Measurements from ENCODE around the gene AICDA.
"Not testable (repeated sequence)": the region's sequence is repeated elsewhere in the genome, so short reads cannot be mapped to it uniquely, and the experiment has no call there.

Gene AICDA

DNA sequence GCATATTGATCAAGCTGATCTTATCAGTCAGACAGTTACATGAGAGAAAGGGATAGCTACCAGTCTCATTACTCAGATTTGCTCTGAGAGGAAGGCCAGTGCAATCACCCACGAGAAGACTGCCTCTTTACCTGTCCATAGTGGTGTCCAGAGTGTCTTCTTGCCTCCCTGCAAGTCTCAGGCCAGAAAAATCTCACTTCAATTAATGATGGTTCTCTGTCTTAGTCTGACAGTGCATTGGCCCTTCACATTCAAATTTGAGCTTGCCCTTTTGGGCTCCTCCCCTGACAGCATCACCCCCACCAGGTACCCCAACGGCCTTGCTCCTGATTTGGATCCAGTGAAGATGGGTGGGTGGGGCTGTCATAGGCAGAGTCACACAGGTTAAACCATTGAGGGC lies at the start of gene AICDA:
TSS of gene AICDA (minus strand) at position 231 of the 400 bp plus-strand sequence. CDS start at position 139, 92 bp downstream.
- TF ChIP-seq POLR2A (IDR thresholded peaks at IDR 0.05; ENCODE audit: low read length), result no peak
- DNase-seq, result no peak

GRCh38 chr12:8661751-8662150 lies 49.1 kb upstream of the AICDA start:
- DNase-seq, result no peak
- TF ChIP-seq POLR2A (IDR thresholded peaks at IDR 0.05; ENCODE audit: low read length) (no peak), GATA1 (IDR thresholded peaks at IDR 0.05; ENCODE audit: low read depth, low read length) (no peak)

- DNase-seq, result no peak
- no peak for TF ChIP-seq POLR2A (IDR thresholded peaks at IDR 0.05; ENCODE audit: low read length)
- no peak for TF ChIP-seq GATA1 (IDR thresholded peaks at IDR 0.05; ENCODE audit: low read depth, low read length)
These were observed 48.4 kb upstream of the AICDA start for GRCh38 chr12:8661016-8661415.

DNA sequence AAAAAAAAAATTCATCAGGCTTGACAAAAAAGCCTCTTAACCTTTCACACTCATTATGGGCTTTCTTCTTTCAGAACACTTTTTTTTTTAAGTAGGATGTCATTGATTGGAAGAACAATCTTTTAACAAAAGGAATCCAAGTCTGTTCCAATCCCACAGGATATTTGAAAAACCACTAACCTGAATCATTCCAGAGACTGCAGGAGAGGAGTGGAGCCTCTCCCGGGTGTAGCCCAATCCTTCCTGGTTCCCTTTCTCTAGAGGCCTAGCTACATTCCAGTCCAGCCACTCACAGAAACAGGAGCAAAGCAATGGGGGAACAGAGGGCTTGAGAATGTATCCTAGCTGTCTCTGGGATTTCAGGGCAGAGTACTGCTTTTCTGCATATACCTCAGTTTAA lies 45.7 kb upstream of the AICDA start:
- no peak for TF ChIP-seq GATA1 (IDR thresholded peaks at IDR 0.05; ENCODE audit: low read depth, low read length)
- no peak for TF ChIP-seq POLR2A (IDR thresholded peaks at IDR 0.05; ENCODE audit: low read length)
- DNase-seq, result no peak

DNA sequence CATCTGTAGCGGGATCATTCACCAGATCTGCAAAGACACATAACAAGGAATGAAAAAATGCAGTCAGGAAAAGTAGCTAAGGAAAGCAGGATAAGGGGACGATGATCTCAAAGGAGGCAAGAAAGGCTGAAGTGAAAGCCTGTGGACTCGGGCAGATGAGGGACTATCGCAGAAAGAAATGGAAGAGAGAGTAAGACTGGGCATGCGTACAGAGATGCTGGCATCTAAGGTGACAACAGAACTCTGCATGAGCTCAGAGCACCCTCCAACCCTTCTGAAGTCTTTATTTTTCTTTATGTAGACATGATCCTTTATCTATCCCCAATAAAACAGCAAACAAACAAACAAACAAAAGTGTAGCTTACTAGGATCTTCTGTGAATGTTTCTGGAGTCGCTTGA lies 42.8 kb upstream of the AICDA start:
- DNase-seq, result no peak
- no peak for TF ChIP-seq POLR2A (IDR thresholded peaks at IDR 0.05; ENCODE audit: low read length)
- no peak for TF ChIP-seq GATA1 (IDR thresholded peaks at IDR 0.05; ENCODE audit: low read depth, low read length)

- TF ChIP-seq GATA1 (IDR thresholded peaks at IDR 0.05; ENCODE audit: low read depth, low read length), result no peak
- no peak for TF ChIP-seq POLR2A (IDR thresholded peaks at IDR 0.05; ENCODE audit: low read length)
These were observed 36.0 kb upstream of the AICDA start for GRCh38 chr12:8648576-8649205.

DNA sequence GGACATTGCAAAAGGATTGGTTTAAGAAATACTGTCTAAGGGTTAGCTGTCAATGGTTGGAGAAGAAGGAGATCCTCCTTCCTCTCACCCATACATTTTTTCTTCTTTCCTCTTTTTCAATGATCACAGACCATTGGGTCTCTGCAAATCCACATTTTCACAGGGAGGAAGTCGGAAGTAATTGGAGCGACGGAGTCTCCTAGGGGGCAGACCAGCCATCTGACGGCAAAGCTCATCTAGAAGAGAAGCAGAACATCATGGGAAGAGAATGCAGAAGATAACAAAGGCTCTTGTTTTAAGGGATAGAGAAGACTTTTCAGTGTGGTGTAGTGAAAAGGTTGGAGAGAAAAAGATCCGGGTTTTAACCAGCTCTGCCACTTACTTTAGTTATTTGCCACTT lies 35.3 kb upstream of the AICDA start:
- DNase-seq, result no peak
- no peak for TF ChIP-seq POLR2A (IDR thresholded peaks at IDR 0.05; ENCODE audit: low read length)
- TF ChIP-seq GATA1 (IDR thresholded peaks at IDR 0.05; ENCODE audit: low read depth, low read length), result no peak

More at GRCh38 chr12:8648576-8649205, 36.0 kb upstream of the AICDA start:
- no peak for DNase-seq

GRCh38 chr12:8644345-8645248 lies 31.9 kb upstream of the AICDA start:
- TF ChIP-seq POLR2A (IDR thresholded peaks at IDR 0.05; ENCODE audit: low read length), result no peak
- TF ChIP-seq GATA1 (IDR thresholded peaks at IDR 0.05; ENCODE audit: low read depth, low read length), result no peak

DNA sequence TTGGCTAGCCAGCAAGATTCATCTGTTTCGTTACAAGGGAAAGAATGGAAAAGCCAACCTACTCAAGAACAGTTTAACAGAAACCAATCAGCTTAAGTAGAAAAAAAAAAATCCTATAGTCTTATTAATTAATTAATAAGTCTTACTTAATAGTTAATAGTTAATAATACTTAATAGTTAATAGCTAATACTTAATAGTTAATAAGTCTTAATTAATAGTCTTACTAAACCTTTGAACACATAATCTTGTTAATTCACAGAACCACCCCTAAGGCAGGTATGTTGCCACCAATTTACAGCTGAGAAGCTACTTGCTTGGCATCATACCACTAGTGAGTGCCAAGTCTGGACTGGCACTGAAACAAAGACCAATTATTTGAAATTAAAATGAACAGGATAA lies 30.1 kb upstream of the AICDA start:
- no peak for TF ChIP-seq GATA1 (IDR thresholded peaks at IDR 0.05; ENCODE audit: low read depth, low read length)
- TF ChIP-seq POLR2A (IDR thresholded peaks at IDR 0.05; ENCODE audit: low read length), result no peak

More at GRCh38 chr12:8644345-8645248, 31.9 kb upstream of the AICDA start:
- DNase-seq, result no peak

GRCh38 chr12:8639936-8640335 lies 27.3 kb upstream of the AICDA start:
- TF ChIP-seq GATA1 (IDR thresholded peaks at IDR 0.05; ENCODE audit: low read depth, low read length) (no peak), POLR2A (IDR thresholded peaks at IDR 0.05; ENCODE audit: low read length) (no peak)
- DNase-seq, result no peak

More for the DNA sequence above, 30.1 kb upstream of the AICDA start:
- DNase-seq, result no peak

GRCh38 chr12:8638951-8639350 lies 26.3 kb upstream of the AICDA start:
- TF ChIP-seq POLR2A (IDR thresholded peaks at IDR 0.05; ENCODE audit: low read length) (no peak), GATA1 (IDR thresholded peaks at IDR 0.05; ENCODE audit: low read depth, low read length) (no peak)
- no peak for DNase-seq

DNA sequence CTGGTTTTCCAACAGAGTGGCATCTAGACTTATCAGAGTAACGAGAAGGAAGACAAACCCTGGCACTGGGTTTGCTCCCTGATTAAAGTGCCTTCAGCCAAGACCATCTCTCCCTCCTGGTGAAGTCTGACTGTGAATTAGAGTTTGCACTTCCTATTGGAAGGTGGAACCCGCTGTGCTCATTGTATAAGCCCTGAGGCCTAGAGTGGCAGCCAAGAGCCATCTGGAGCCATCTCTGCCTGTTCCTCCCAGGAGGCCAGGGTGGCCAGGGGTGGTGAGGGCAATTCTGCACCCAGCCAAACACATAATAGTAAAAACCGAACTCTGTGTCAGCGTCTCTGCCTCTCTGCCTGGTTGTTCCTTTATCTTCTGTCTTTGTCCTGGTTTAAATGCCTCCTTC lies 25.0 kb upstream of the AICDA start:
- TF ChIP-seq GATA1 (IDR thresholded peaks at IDR 0.05; ENCODE audit: low read depth, low read length) (no peak), POLR2A (IDR thresholded peaks at IDR 0.05; ENCODE audit: low read length) (no peak)
- no peak for DNase-seq

DNA sequence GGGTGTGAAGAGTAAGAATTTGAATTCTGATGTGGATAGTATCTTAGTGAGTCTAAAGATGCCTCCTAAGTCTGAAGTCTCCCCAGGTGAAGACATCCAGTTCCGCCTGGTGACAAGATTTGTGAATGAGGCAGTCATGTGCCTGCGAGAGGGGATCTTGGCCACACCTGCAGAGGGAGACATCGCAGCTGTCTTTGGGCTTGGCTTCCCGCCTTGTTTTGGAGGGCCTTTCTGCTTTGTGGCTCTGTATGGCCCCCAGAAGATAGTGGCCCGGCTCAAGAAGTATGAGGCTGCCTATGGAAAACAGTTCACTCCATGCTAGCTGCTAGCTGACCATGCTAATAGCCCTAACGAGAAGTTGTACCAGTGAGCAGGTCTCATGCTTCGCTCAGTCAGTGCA lies 24.6 kb upstream of the AICDA start:
- TF ChIP-seq POLR2A (IDR thresholded peaks at IDR 0.05; ENCODE audit: low read length), result no peak
- no peak for TF ChIP-seq GATA1 (IDR thresholded peaks at IDR 0.05; ENCODE audit: low read depth, low read length)
- DNase-seq, result no peak

GRCh38 chr12:8636581-8636980 lies 23.9 kb upstream of the AICDA start:
- TF ChIP-seq GATA1 (IDR thresholded peaks at IDR 0.05; ENCODE audit: low read depth, low read length), result no peak
- TF ChIP-seq POLR2A (IDR thresholded peaks at IDR 0.05; ENCODE audit: low read length), result no peak
- DNase-seq, result no peak

GRCh38 chr12:8636007-8636346 lies 23.3 kb upstream of the AICDA start:
- not testable (repeated sequence) for DNase-seq

DNA sequence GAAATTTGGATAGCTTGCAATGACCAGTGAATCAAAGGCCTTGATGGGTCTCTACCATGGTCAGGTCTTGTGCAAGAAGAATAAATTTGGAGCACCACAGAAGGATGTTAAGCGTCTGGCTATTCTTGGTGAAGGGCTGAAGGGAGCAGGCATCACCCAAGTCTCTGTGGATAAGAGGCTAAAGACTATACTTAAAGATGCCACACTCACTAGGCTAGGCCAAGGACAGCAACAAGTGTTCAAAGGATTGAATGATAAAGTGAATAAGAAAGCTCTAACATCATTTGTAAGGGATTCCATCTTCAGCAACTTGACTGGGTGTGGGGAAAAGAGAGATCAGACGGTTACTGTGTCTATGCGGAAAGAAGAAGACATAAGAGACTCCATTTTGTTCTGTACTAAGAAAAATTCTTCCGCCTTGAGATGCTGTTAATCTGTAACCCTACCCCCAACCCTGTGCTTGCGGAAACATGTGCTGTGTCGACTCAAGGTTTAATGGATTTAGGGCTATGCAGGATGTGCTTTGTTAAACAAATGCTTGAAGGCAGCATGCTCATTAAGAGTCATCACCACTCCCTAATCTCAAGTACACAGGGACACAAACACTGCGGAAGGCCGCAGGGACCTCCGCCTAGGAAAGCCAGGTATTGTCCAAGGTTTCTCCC lies 22.8 kb upstream of the AICDA start:
- DNase-seq, result not testable (repeated sequence)
